HepG2 (cell line): ENCODE data around the gene ATP8A2. TPM values are rescaled to one million over a fixed set of nuclear protein-coding genes. Genes with fewer than 3 reads are reported as not detected.

Source experiments
- ATAC-seq: fragments of 200-7000 bp; cut with Tn5 transposase; 3 replicates; pipeline ENCODE4 v1.9.1; 2020; ENCODE audit warnings: mild to moderate bottlenecking, moderate library complexity
- Bru-seq: library from RNA; stranded (reverse); fragments of 400-500 nt; gene quantifications from one replicate; lab custom pipeline; 2021; lab: Mats Ljungman, UMichigan
- BruChase-seq, 2 experiments: library from RNA; stranded (reverse); fragments of 400-500 nt; gene quantifications; one replicate each; lab custom pipeline; 2021; lab: Mats Ljungman, UMichigan
- BruUV-seq: library from RNA; stranded (reverse); fragments of 400-500 nt; replicated peaks from 2 replicates; lab custom pipeline; 2021; lab: Mats Ljungman, UMichigan
- CTCF ChIA-PET: fragments of 300-600 bp; formaldehyde crosslinking; extraction: SDS; loops from one replicate; lab custom pipeline; 2021; ENCODE audit warnings: low total read pairs, inconsistent platforms, low intra/inter-chr PET ratio; lab: Yijun Ruan, JAX
- POLR2A ChIA-PET: fragments of 350-600 bp; sonication (Branson Sonifier 250); formaldehyde crosslinking; loops from one replicate; lab custom pipeline; 2020; ENCODE audit warnings: antibody characterized with exemption, inconsistent platforms; lab: Yijun Ruan, JAX
- DNase-seq: peaks from one replicate; pipeline ENCODE4 v3.0.0-alpha.2; 2015; ENCODE audit warnings: low spot score
- FAIRE-seq: peaks from 3 replicates; lab custom pipeline; 2011; peaks lifted over from hg19 to GRCh38; lab: Jason Lieb, UNC
- H2AFZ ChIP-seq: one replicate; pipeline ENCODE4 v1.6.1; 2011; ENCODE audit warnings: low read length, inconsistent platforms
- H3K27ac ChIP-seq: fragments of 300-600 bp; 3 replicates; pipeline ENCODE4 v1.8.0; 2011; ENCODE audit warnings: mixed run types, mild to moderate bottlenecking, mixed read lengths, low read length, inconsistent platforms; ENCODE audit not compliant: insufficient read depth; ENCODE audit errors: extremely low read length
- H3K27me3 ChIP-seq, 2 experiments: fragments of 200-600 bp in 1 of 2; 2 replicates in 1 of 2; 3 replicates in 1 of 2; pipeline versions ENCODE4 v1.6.0 to v1.8.0; 2011; ENCODE audit warnings: low read length in 2 of 2, mild to moderate bottlenecking in 2 of 2, moderate library complexity in 2 of 2, inconsistent platforms in 1 of 2; ENCODE audit not compliant: insufficient read depth in 2 of 2, control insufficient read depth in 1 of 2
- H3K36me3 ChIP-seq, 2 experiments: fragments of 200-600 bp in 1 of 2; replicated peaks in 1 of 2; 2 replicates in 1 of 2; 3 replicates in 1 of 2; pipeline versions ENCODE4 v1.5.1 to v1.8.0; 2011; ENCODE audit warnings: low read length in 2 of 2, inconsistent platforms in 1 of 2; ENCODE audit not compliant: insufficient read depth in 2 of 2, control insufficient read depth in 1 of 2
- H3K4me1 ChIP-seq: 2 replicates; pipeline ENCODE4 v1.5.1; 2012; ENCODE audit warnings: low read length, inconsistent platforms; ENCODE audit not compliant: insufficient read depth
- H3K4me2 ChIP-seq: 2 replicates; pipeline ENCODE4 v1.6.0; 2011; ENCODE audit warnings: low read depth, low read length, inconsistent platforms
- H3K4me3 ChIP-seq, 3 experiments: fragments of 200-600 bp in 1 of 3; sonication (generic), shearing (Covaris generic) in 1 of 3; replicated peaks in 1 of 3; 2 replicates each; pipeline ENCODE4 v1.5.1; 2011 to 2016; ENCODE audit warnings: low read length in 3 of 3, inconsistent platforms in 2 of 3, low read depth in 2 of 3, mild to moderate bottlenecking in 2 of 3, control low read depth in 1 of 3, mixed read lengths in 1 of 3; ENCODE audit not compliant: insufficient read depth in 1 of 3
- H3K79me2 ChIP-seq: one replicate; pipeline ENCODE4 v1.6.1; 2011; ENCODE audit warnings: low read length, inconsistent platforms; ENCODE audit not compliant: insufficient read depth
- H3K9ac ChIP-seq: 2 replicates; pipeline ENCODE4 v1.6.0; 2011; ENCODE audit warnings: mild to moderate bottlenecking, low read depth, low read length, inconsistent platforms; ENCODE audit not compliant: insufficient read depth
- H3K9me3 ChIP-seq: 2 replicates; pipeline ENCODE4 v1.5.1; 2012; ENCODE audit warnings: mild to moderate bottlenecking, low read length
- H4K20me1 ChIP-seq: 2 replicates; pipeline ENCODE4 v1.6.0; 2011; ENCODE audit warnings: inconsistent platforms, mild to moderate bottlenecking, low read length, moderate library complexity; ENCODE audit not compliant: insufficient read depth
- ATF7-NPFF ChIP-seq: sonication (generic); formaldehyde crosslinking; IDR thresholded peaks from 2 replicates; pipeline ENCODE4 v1.8.1; 2023; ENCODE audit warnings: mild to moderate bottlenecking, low read depth, missing genetic modification reagents, moderate library complexity
- NAIF1 ChIP-seq: sonication (generic); formaldehyde crosslinking; IDR thresholded peaks from 2 replicates; pipeline ENCODE4 v1.5.0; 2020; ENCODE audit warnings: mild to moderate bottlenecking, missing genetic modification reagents, borderline replicate concordance
- YY1 ChIP-seq: IDR thresholded peaks from 2 replicates; pipeline ENCODE4 v1.6.1; 2011; ENCODE audit warnings: low read length, low read depth, moderate library complexity, mild to moderate bottlenecking; ENCODE audit not compliant: insufficient read depth, insufficient replicate concordance
- ZNF143 ChIP-seq: sonication (generic); formaldehyde crosslinking; IDR thresholded peaks from 2 replicates; pipeline ENCODE4 v1.4.0; 2020; ENCODE audit warnings: missing genetic modification reagents
- ZNF343 ChIP-seq: sonication (generic); formaldehyde crosslinking; IDR thresholded peaks from 2 replicates; pipeline ENCODE4 v1.4.0; 2020; ENCODE audit warnings: mild to moderate bottlenecking, missing genetic modification reagents
- WGBS: methylation state at CpG from one replicate; pipeline ENCODE4 v1.1.6; 2017; ENCODE audit warnings: low lambda C conversion rate; 5-methylcytosine and 5-hydroxymethylcytosine counted together
- in situ Hi-C: cut with HindIII; loops from 2 replicates; pipeline ENCODE4 v1.10.0; 2017; ENCODE audit warnings: low pct_unique_long_range_greater_than_20kb; ENCODE audit not compliant: extremely low pct_ligation_motif_present
- intact Hi-C: fragments of 100-400 bp; cut with micrococcal nuclease; formaldehyde crosslinking; loops from one replicate; pipeline ENCODE4 v1.10.0; 2022; ENCODE audit not compliant: unreplicated experiment
- long read RNA-seq, 2 experiments: library from RNA in 1 of 2; library from polyadenylated mRNA in 1 of 2; stranded (forward) in 1 of 2; unstranded in 1 of 2; transcript quantifications; one replicate each; pipeline ENCODE4 v2.0.0, GENCODE V29; 2019 to 2022
- polyA minus RNA-seq, 3 experiments: library from RNA; depleted of rRNA, polyadenylated mRNA; stranded (reverse); fragments of >200 nt; gene quantifications; 2 replicates each; pipeline ENCODE4 v1.2.3, GENCODE V29; 2011; ENCODE audit warnings: low replicate concordance in 1 of 3
- polyA plus RNA-seq, 8 experiments: library from polyadenylated mRNA; depleted of rRNA in 3 of 8; stranded (reverse) in 7 of 8; unstranded in 1 of 8; fragments of >200 nt; fragmentation: Illumina TruSeq in 4 of 8; extraction: Trizol in 4 of 8; gene quantifications; 2 replicates each; pipeline versions ENCODE4 v1.2.1 to v1.2.3, GENCODE V29; 2011 to 2016; ENCODE audit warnings: low read depth in 4 of 8, missing spikeins in 1 of 8, mixed read lengths in 1 of 8; ENCODE audit not compliant: insufficient read depth in 1 of 8
- total RNA-seq, 5 experiments: library from RNA; depleted of rRNA; stranded (reverse); fragments of >200 nt; fragmentation: Illumina TruSeq; extraction: Trizol; gene quantifications; 2 replicates each; pipeline ENCODE4 v1.2.3, GENCODE V29; 2016; ENCODE audit warnings: low read depth in 1 of 5
- TF ChIP-seq, protein P1 (sequence below): sonication (generic); formaldehyde crosslinking; IDR thresholded peaks from 2 replicates; pipeline ENCODE4 v1.4.0; 2020; ENCODE audit warnings: mild to moderate bottlenecking, missing genetic modification reagents
- TF ChIP-seq, protein P2 (sequence below): sonication (generic); formaldehyde crosslinking; conservative IDR thresholded peaks from 2 replicates; pipeline ENCODE4 v1.4.0; 2020; ENCODE audit warnings: missing genetic modification reagents
- TF ChIP-seq, protein P3 (sequence below): sonication (generic); formaldehyde crosslinking; IDR thresholded peaks from 2 replicates; pipeline ENCODE4 v1.8.0; 2022; ENCODE audit warnings: missing genetic modification reagents, mild to moderate bottlenecking, inconsistent platforms, borderline replicate concordance
- TF ChIP-seq, protein P4 (sequence below): sonication (generic); formaldehyde crosslinking; IDR thresholded peaks from 2 replicates; pipeline ENCODE4 v1.8.1; 2023; ENCODE audit warnings: mild to moderate bottlenecking, moderate library complexity, missing genetic modification reagents

Gene ATP8A2
- total RNA-seq (2016; rRNA removed; fragmentation: Illumina TruSeq; extraction: Trizol) (0.09 TPM in 1 of 2 replicates, not detected in the other), polyA plus RNA-seq (2011; rRNA removed) (0.12 TPM in 1 of 2 replicates, not detected in the other), polyA minus RNA-seq (2011; rRNA and poly(A)+ RNA removed; ENCODE audit: low replicate concordance) (0.02 TPM in 1 of 2 replicates, not detected in the other), Bru-seq, nascent RNA (percentile 7 among the genes with signal in this experiment), BruChase-seq, experiment 1, labeled RNA remaining after a 6-hour chase (percentile 6 among the genes with signal in this experiment), BruChase-seq, experiment 2, labeled RNA remaining after a 2-hour chase (percentile 7 among the genes with signal in this experiment)
- total RNA-seq (2016; cell fraction: cytosol; rRNA removed; fragmentation: Illumina TruSeq; extraction: Trizol; ENCODE audit: low read depth), result not detected in 2 replicates
- not detected in 2 replicates for total RNA-seq (2016; cell fraction: insoluble cytoplasmic fraction; rRNA removed; fragmentation: Illumina TruSeq; extraction: Trizol)
- not detected in 2 replicates for total RNA-seq (2016; cell fraction: membrane; rRNA removed; fragmentation: Illumina TruSeq; extraction: Trizol)
- 0.06 and 0.16 TPM in 2 replicates for total RNA-seq (2016; cell fraction: nucleus; rRNA removed; fragmentation: Illumina TruSeq; extraction: Trizol)
- 0.01 and 0.03 TPM in 2 replicates for polyA plus RNA-seq (2011; cell fraction: cytosol; rRNA removed)
- polyA plus RNA-seq (2011; cell fraction: nucleus; rRNA removed), result 0.02 TPM in 1 of 2 replicates, not detected in the other
- not detected in 2 replicates for polyA plus RNA-seq (2012)
- polyA plus RNA-seq (2016; cell fraction: cytosol; fragmentation: Illumina TruSeq; extraction: Trizol; ENCODE audit: low read depth), result not detected in 2 replicates
- not detected in 2 replicates for polyA plus RNA-seq (2016; cell fraction: insoluble cytoplasmic fraction; fragmentation: Illumina TruSeq; extraction: Trizol; ENCODE audit: low read depth)
- polyA plus RNA-seq (2016; cell fraction: membrane; fragmentation: Illumina TruSeq; extraction: Trizol; ENCODE audit: low read depth), result not detected in 2 replicates
- polyA plus RNA-seq (2016; cell fraction: nucleus; fragmentation: Illumina TruSeq; extraction: Trizol; ENCODE audit: insufficient read depth, low read depth), result not detected in 2 replicates
- polyA minus RNA-seq (2011; cell fraction: cytosol; rRNA and poly(A)+ RNA removed), result not detected in 2 replicates
- polyA minus RNA-seq (2011; cell fraction: nucleus; rRNA and poly(A)+ RNA removed), result 0.12 TPM in 1 of 2 replicates, not detected in the other
- long read RNA-seq, experiment 1, partial matches to known transcripts, result 1 of 1 reads
- long read RNA-seq, experiment 1, other reads (novel, unspliced or antisense), result 0 of 1 reads
- long read RNA-seq, experiment 2, result 0 reads

DNA sequence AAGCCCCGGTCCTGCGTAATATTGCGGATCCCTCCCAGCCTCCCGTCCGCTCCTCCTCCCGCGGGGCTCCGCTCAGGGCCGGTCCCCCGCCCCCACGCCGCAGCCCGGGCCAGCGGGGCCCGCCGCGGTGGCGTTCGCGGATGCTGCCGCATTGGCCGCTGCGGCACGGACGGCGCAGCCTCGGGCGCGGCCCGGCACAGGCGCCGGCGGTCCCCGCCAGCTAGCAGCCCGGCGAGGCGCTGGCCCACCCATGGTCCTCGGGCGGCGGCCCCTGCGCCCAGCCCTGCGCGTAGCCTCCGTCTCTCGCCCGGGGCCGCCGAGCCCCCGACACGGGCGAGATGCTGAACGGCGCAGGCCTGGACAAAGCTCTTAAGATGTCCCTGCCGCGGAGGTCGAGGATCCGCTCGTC is at the start of gene ATP8A2:
Gene ATP8A2 (plus strand): TSS at position 100 of the 409 bp plus-strand sequence. CDS start 239 bp downstream, at position 339.
- ChIA-PET CTCF (no interaction called here), POLR2A (no interaction called here)
- no peak for FAIRE-seq
- BruUV-seq, result no TSS peak
- Histone ChIP-seq H3K4me1 (peaks cover 8% of the 10 kb centered on the region; the same call in 1 of the 2 replicates), H4K20me1 (no peaks in the 10 kb centered on the region), H3K36me3 (no peaks in the 10 kb centered on the region), H3K27me3 (peaks cover 6 to 54% of the 10 kb centered on the region in 2 experiments; a peak in 4 of 5 replicates), H3K9ac (no peak within 1 kb of the TSS), H2AFZ (no peak within 1 kb of the TSS), H3K4me2 (peak within 1 kb of the TSS; percentile 58), H3K79me2 (no peaks in the 10 kb centered on the region), H3K27ac (no peak within 1 kb of the TSS), H3K4me3 (peak within 1 kb of the TSS; percentile 22 to 58 (median 40); a peak in 4 of 6 replicates), H3K9me3 (no peaks in the 10 kb centered on the region)
- TF ChIP-seq, protein P1, sequence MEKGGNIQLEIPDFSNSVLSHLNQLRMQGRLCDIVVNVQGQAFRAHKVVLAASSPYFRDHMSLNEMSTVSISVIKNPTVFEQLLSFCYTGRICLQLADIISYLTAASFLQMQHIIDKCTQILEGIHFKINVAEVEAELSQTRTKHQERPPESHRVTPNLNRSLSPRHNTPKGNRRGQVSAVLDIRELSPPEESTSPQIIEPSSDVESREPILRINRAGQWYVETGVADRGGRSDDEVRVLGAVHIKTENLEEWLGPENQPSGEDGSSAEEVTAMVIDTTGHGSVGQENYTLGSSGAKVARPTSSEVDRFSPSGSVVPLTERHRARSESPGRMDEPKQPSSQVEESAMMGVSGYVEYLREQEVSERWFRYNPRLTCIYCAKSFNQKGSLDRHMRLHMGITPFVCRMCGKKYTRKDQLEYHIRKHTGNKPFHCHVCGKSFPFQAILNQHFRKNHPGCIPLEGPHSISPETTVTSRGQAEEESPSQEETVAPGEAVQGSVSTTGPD, result no peak
- TF ChIP-seq, protein P2, sequence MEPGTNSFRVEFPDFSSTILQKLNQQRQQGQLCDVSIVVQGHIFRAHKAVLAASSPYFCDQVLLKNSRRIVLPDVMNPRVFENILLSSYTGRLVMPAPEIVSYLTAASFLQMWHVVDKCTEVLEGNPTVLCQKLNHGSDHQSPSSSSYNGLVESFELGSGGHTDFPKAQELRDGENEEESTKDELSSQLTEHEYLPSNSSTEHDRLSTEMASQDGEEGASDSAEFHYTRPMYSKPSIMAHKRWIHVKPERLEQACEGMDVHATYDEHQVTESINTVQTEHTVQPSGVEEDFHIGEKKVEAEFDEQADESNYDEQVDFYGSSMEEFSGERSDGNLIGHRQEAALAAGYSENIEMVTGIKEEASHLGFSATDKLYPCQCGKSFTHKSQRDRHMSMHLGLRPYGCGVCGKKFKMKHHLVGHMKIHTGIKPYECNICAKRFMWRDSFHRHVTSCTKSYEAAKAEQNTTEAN (CRISPR knock-in tag), result no peak
- TF ChIP-seq ZNF343 (CRISPR knock-in tag) (no peak), ATF7-NPFF (CRISPR knock-in tag) (no peak), NAIF1 (CRISPR knock-in tag) (no peak), YY1 (no peak), ZNF143 (CRISPR knock-in tag) (no peak)
- TF ChIP-seq, protein P3, sequence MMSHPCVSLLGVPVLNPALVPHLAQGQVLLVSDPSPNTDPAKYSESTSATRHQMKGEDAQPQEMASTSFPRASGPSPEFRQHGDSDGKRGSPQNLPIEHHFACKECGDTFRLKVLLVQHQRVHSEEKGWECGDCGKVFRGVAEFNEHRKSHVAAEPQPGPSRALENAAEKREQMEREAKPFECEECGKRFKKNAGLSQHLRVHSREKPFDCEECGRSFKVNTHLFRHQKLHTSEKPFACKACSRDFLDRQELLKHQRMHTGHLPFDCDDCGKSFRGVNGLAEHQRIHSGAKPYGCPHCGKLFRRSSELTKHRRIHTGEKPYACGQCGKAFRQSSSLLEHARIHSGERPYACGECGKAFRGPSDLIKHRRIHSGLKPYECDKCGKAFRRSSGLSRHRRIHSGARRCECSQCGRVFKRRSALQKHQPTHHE (CRISPR knock-in tag), result no peak
- TF ChIP-seq, protein P4, sequence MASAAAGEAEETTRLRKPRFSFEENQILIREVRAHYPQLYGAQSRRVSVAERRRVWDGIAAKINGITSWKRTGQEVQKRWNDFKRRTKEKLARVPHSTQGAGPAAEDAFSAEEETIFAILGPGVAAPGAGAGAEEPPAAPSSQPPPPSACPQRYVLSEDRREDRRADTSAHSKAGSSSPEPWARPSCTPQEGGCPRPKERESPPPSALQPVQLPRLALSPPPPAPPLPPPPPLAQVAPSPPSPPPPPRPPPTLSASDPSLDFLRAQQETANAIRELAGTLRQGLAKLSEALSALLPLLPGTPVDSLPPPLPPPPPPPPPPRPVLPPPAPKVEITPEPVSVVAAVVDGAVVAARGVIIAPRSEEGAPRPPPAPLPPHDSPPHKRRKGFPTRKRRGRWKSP, result no peak
- ATAC-seq, result peak; percentile 68
- WGBS, result 0% methylated on average over 4 of the region's 58 CpGs
- in situ Hi-C loops (no loop called here), intact Hi-C loops (no loop called here)
- DNase-seq, result no peak
